Measurements from ENCODE around the gene DUS3L. TPM values are rescaled to one million over a fixed set of nuclear protein-coding genes. Genes with fewer than 3 reads are reported as not detected.

The DUS3L gene
- total RNA-seq, 1 donor from 2014 or later, result 53.7 TPM

GRCh38 chr19:5823579-5824281 is 32.8 kb upstream of the DUS3L start:
- intact Hi-C loops (cut with micrococcal nuclease), result no loop called here

GRCh38 chr19:5822181-5822844 is 31.4 kb upstream of the DUS3L start:
- intact Hi-C loops (cut with micrococcal nuclease), result no loop called here

- intact Hi-C loops (cut with micrococcal nuclease), result no loop called here
Measured at GRCh38 chr19:5821521-5822180, 30.7 kb upstream of the DUS3L start.

- intact Hi-C loops (cut with micrococcal nuclease), result no loop called here
Measured at GRCh38 chr19:5820785-5821184, 29.8 kb upstream of the DUS3L start.

- intact Hi-C loops (cut with micrococcal nuclease), result no loop called here
Measured at GRCh38 chr19:5818594-5818993, 27.6 kb upstream of the DUS3L start.

GRCh38 chr19:5817218-5817617 is 26.3 kb upstream of the DUS3L start:
- intact Hi-C loops (cut with micrococcal nuclease), result no loop called here

- intact Hi-C loops (cut with micrococcal nuclease), result no loop called here
Measured at GRCh38 chr19:5814852-5815246, 23.9 kb upstream of the DUS3L start.

- intact Hi-C loops (cut with micrococcal nuclease), result no loop called here
Measured at GRCh38 chr19:5814123-5814851, 23.3 kb upstream of the DUS3L start.

- intact Hi-C loops (cut with micrococcal nuclease), result no loop called here
Measured at GRCh38 chr19:5811117-5811516, 20.2 kb upstream of the DUS3L start.

GRCh38 chr19:5809469-5809868 is 18.5 kb upstream of the DUS3L start:
- intact Hi-C loops (cut with micrococcal nuclease), result no loop called here

GRCh38 chr19:5809053-5809452 is 18.1 kb upstream of the DUS3L start:
- intact Hi-C loops (cut with micrococcal nuclease), result no loop called here

- intact Hi-C loops (cut with micrococcal nuclease), result no loop called here
Measured at GRCh38 chr19:5808120-5808816, 17.3 kb upstream of the DUS3L start.

GRCh38 chr19:5806905-5807304 is 15.9 kb upstream of the DUS3L start:
- intact Hi-C loops (cut with micrococcal nuclease), result no loop called here

- intact Hi-C loops (cut with micrococcal nuclease), result no loop called here
Measured at GRCh38 chr19:5806133-5806489, 15.1 kb upstream of the DUS3L start.

- intact Hi-C loops (cut with micrococcal nuclease), result no loop called here
Measured at GRCh38 chr19:5805462-5806132, 14.6 kb upstream of the DUS3L start.

GRCh38 chr19:5804516-5805461 is 13.8 kb upstream of the DUS3L start, which contains the start of gene NRTN:
Gene NRTN (plus strand): TSS chr19:5805067. CDS start chr19:5824166, 19,099 bp downstream.
- intact Hi-C loops (cut with micrococcal nuclease), result loop anchor here (1.0 kb wide), 5 partner anchors 13 to 306 kb away; partner anchors contain the start of genes DUS3L, RFX2 and VMAC

GRCh38 chr19:5803752-5804515 is 13.0 kb upstream of the DUS3L start:
- intact Hi-C loops (cut with micrococcal nuclease), result loop anchor here (1.0 kb wide), 5 partner anchors 13 to 306 kb away; partner anchors contain the start of genes DUS3L, RFX2 and VMAC

- intact Hi-C loops (cut with micrococcal nuclease), result no loop called here
Measured at GRCh38 chr19:5803441-5803751, 12.4 kb upstream of the DUS3L start.
